Measurements from ENCODE around the gene HSF4. TPM values are rescaled to one million over a fixed set of nuclear protein-coding genes. Genes with fewer than 3 reads are reported as not detected.
A peak's percentile ranks its signal among the peaks of the same experiment; 100 is the strongest.

The HSF4 gene
- total RNA-seq, 1 donor, result 1.3 TPM

GRCh38 chr16:67216612-67217490 is 52.3 kb downstream of the HSF4 start:
- peak in 2 of 3 donors; percentile 43 to 62 for DNase-seq (ENCODE audit: low read depth in 2 of 3, low spot score in 2 of 3)

Small RNA genes lying within 50 kb of the gene (small RNA-seq; reads per million reads assigned to genes)
- gene MIR328, result 16.2 reads per million, percentile 94 among the genes with 10 or more reads in this experiment

Other genes with a start within 250 kb of the HSF4 start
- gene CDH16, start 245.9 kb upstream of the HSF4 start, total RNA-seq, result not detected
- gene RRAD, start 239.2 kb upstream of the HSF4 start, total RNA-seq, result 0.27 TPM
- gene CIAO2B, start 230.3 kb upstream of the HSF4 start, total RNA-seq, result 107 TPM
- gene CES2, start 229.2 kb upstream of the HSF4 start, total RNA-seq, result 48.2 TPM
- gene CES3, start 203.5 kb upstream of the HSF4 start, total RNA-seq, result 4.6 TPM
- 8.1 TPM for gene CES4A, start 176.2 kb upstream of the HSF4 start, total RNA-seq
- 55.7 TPM for gene CBFB, start 135.6 kb upstream of the HSF4 start, total RNA-seq
- 21.0 TPM for gene PHAF1, start 54.8 kb upstream of the HSF4 start, total RNA-seq
- gene B3GNT9, start 13.7 kb upstream of the HSF4 start, total RNA-seq, result 9.2 TPM
- gene TRADD, start 4.8 kb upstream of the HSF4 start, total RNA-seq, result 29.6 TPM
- 14.8 TPM for gene FBXL8, start 4.8 kb upstream of the HSF4 start, total RNA-seq
- gene NOL3, start 5.8 kb downstream of the HSF4 start, total RNA-seq, result 0.54 TPM
- 12.9 TPM for gene MATCAP1, start 19.2 kb downstream of the HSF4 start, total RNA-seq
- under 0.01 TPM for gene EXOC3L1, start 25.4 kb downstream of the HSF4 start, total RNA-seq
- gene E2F4, start 27.4 kb downstream of the HSF4 start, total RNA-seq, result 91.8 TPM
- gene ELMO3, start 34.4 kb downstream of the HSF4 start, total RNA-seq, result 1.6 TPM
- gene TMEM208, start 62.4 kb downstream of the HSF4 start, total RNA-seq, result 27.5 TPM
- 45.8 TPM for gene FHOD1, start 82.7 kb downstream of the HSF4 start, total RNA-seq
- 0.54 TPM for gene SLC9A5, start 84.2 kb downstream of the HSF4 start, total RNA-seq
- gene PLEKHG4, start 114.8 kb downstream of the HSF4 start, total RNA-seq, result 23.4 TPM
- 0.54 TPM for gene KCTD19, start 162.0 kb downstream of the HSF4 start, total RNA-seq
- 0.27 TPM for gene LRRC36, start 162.1 kb downstream of the HSF4 start, total RNA-seq
- gene TPPP3, start 228.8 kb downstream of the HSF4 start, total RNA-seq, result 5.1 TPM